WTC11 (cell line): ENCODE data around the gene PEAK1. TPM values are rescaled to one million over a fixed set of nuclear protein-coding genes. Genes with fewer than 3 reads are reported as not detected.

Source experiments
- ATAC-seq: fragments of 200-7000 bp; cut with Tn5 transposase; 2 replicates; pipeline ENCODE4 v1.10.0; 2021; ENCODE audit warnings: mild to moderate bottlenecking, moderate library complexity
- CTCF ChIA-PET: fragments of 300-600 bp; sonication (Branson Sonifier 250); formaldehyde crosslinking; loops from one replicate; lab custom pipeline; 2021; ENCODE audit warnings: antibody characterized with exemption; lab: Charles Lee
- POLR2A ChIA-PET: fragments of 350-600 bp; sonication (Branson Sonifier 250); formaldehyde crosslinking; loops from one replicate; lab custom pipeline; 2021; ENCODE audit warnings: antibody characterized with exemption; lab: Charles Lee
- DNase-seq: peaks from one replicate; pipeline ENCODE4 v3.0.0; 2021; ENCODE audit warnings: low spot score
- H3K27ac Mint-ChIP-seq: 2 replicates; pipeline ENCODE4 v1.8.0; 2021; ENCODE audit warnings: mixed read lengths
- H3K27me3 Mint-ChIP-seq: 2 replicates; pipeline ENCODE4 v1.8.0; 2021; ENCODE audit warnings: low read depth, mild to moderate bottlenecking, moderate library complexity, mixed read lengths
- H3K36me3 Mint-ChIP-seq: 2 replicates; pipeline ENCODE4 v1.8.0; 2021; ENCODE audit warnings: mixed read lengths
- H3K4me1 Mint-ChIP-seq: 2 replicates; pipeline ENCODE4 v1.8.0; 2022; ENCODE audit warnings: mixed read lengths
- H3K4me3 Mint-ChIP-seq: 2 replicates; pipeline ENCODE4 v1.8.0; 2021; ENCODE audit warnings: mild to moderate bottlenecking, moderate library complexity, mixed read lengths
- H3K9me3 Mint-ChIP-seq: 2 replicates; pipeline ENCODE4 v1.8.0; 2021; ENCODE audit warnings: mixed read lengths
- AFF4 ChIP-seq: sonication (generic); formaldehyde crosslinking; IDR thresholded peaks from 2 replicates; pipeline ENCODE4 v1.8.1; 2023; ENCODE audit warnings: mild to moderate bottlenecking, missing genetic modification reagents, borderline replicate concordance
- ATF3 ChIP-seq: sonication (generic); formaldehyde crosslinking; conservative IDR thresholded peaks from 2 replicates; pipeline ENCODE4 v1.8.1; 2022; ENCODE audit warnings: mild to moderate bottlenecking, missing genetic modification reagents
- CDX4 ChIP-seq: fragments of 250-450 bp; sonication (Bioruptor Pico); IDR thresholded peaks from 2 replicates; pipeline ENCODE4 v1.9.0; 2021; ENCODE audit warnings: moderate library complexity, mild to moderate bottlenecking, inconsistent platforms, borderline replicate concordance
- CREB1 ChIP-seq: sonication (generic); formaldehyde crosslinking; IDR thresholded peaks from 2 replicates; pipeline ENCODE4 v1.8.0; 2023; ENCODE audit warnings: mild to moderate bottlenecking, missing genetic modification reagents
- EMX1 ChIP-seq: fragments of 250-450 bp; sonication (Bioruptor Pico); IDR thresholded peaks from 2 replicates; pipeline ENCODE4 v1.8.0; 2021; ENCODE audit warnings: mild to moderate bottlenecking
- ESRRA ChIP-seq: sonication (generic); formaldehyde crosslinking; IDR thresholded peaks from 2 replicates; pipeline ENCODE4 v1.8.1; 2022; ENCODE audit warnings: mild to moderate bottlenecking, missing genetic modification reagents, borderline replicate concordance
- ETV6 ChIP-seq: sonication (generic); formaldehyde crosslinking; IDR thresholded peaks from 2 replicates; pipeline ENCODE4 v1.8.1; 2022; ENCODE audit warnings: mild to moderate bottlenecking, missing genetic modification reagents
- GRHL2 ChIP-seq: fragments of 250-450 bp; sonication (Bioruptor Pico); IDR thresholded peaks from 2 replicates; pipeline ENCODE4 v1.8.0; 2022; ENCODE audit warnings: mild to moderate bottlenecking, moderate library complexity; ENCODE audit not compliant: insufficient replicate concordance, severe bottlenecking
- HMGXB4 ChIP-seq: sonication (generic); formaldehyde crosslinking; IDR thresholded peaks from 2 replicates; pipeline ENCODE4 v1.8.1; 2023; ENCODE audit warnings: mild to moderate bottlenecking, moderate library complexity, missing genetic modification reagents
- MXD4 ChIP-seq: fragments of 250-450 bp; sonication (Bioruptor Pico); IDR thresholded peaks from 2 replicates; pipeline ENCODE4 v1.8.0; 2021; ENCODE audit warnings: mild to moderate bottlenecking, moderate library complexity, borderline replicate concordance
- NFYB ChIP-seq: sonication (generic); formaldehyde crosslinking; conservative IDR thresholded peaks from 2 replicates; pipeline ENCODE4 v1.8.0; 2022; ENCODE audit warnings: low read depth, missing genetic modification reagents
- PRDM15 ChIP-seq: sonication (generic); formaldehyde crosslinking; IDR thresholded peaks from 2 replicates; pipeline ENCODE4 v1.8.0; 2022; ENCODE audit warnings: missing genetic modification reagents
- PRRX2 ChIP-seq: fragments of 250-450 bp; sonication (Bioruptor Pico); IDR thresholded peaks from 2 replicates; pipeline ENCODE4 v1.8.0; 2021; ENCODE audit warnings: mild to moderate bottlenecking
- RELA ChIP-seq: sonication (generic); formaldehyde crosslinking; IDR thresholded peaks from 2 replicates; pipeline ENCODE4 v1.8.1; 2022; ENCODE audit warnings: missing genetic modification reagents, mild to moderate bottlenecking, borderline replicate concordance
- SMAD3 ChIP-seq: sonication (generic); formaldehyde crosslinking; IDR thresholded peaks from 2 replicates; pipeline ENCODE4 v1.8.0; 2022; ENCODE audit warnings: missing genetic modification reagents, mild to moderate bottlenecking, borderline replicate concordance
- SMAD4 ChIP-seq: sonication (generic); formaldehyde crosslinking; IDR thresholded peaks from 2 replicates; pipeline ENCODE4 v1.8.0; 2022; ENCODE audit warnings: mild to moderate bottlenecking, missing genetic modification reagents
- SOX15 ChIP-seq: fragments of 250-450 bp; sonication (Bioruptor Pico); IDR thresholded peaks from 2 replicates; pipeline ENCODE4 v1.9.0; 2021; ENCODE audit warnings: mild to moderate bottlenecking
- TCF7 ChIP-seq: sonication (generic); formaldehyde crosslinking; IDR thresholded peaks from 2 replicates; pipeline ENCODE4 v1.8.0; 2022; ENCODE audit warnings: mild to moderate bottlenecking, low read depth, missing genetic modification reagents, moderate library complexity
- USF1 ChIP-seq: sonication (generic); formaldehyde crosslinking; IDR thresholded peaks from 2 replicates; pipeline ENCODE4 v1.8.0; 2022; ENCODE audit warnings: mild to moderate bottlenecking, missing genetic modification reagents
- ZBTB21 ChIP-seq: sonication (generic); formaldehyde crosslinking; IDR thresholded peaks from 2 replicates; pipeline ENCODE4 v1.8.1; 2023; ENCODE audit warnings: mild to moderate bottlenecking, missing genetic modification reagents, borderline replicate concordance
- ZNF263 ChIP-seq: sonication (generic); formaldehyde crosslinking; IDR thresholded peaks from 2 replicates; pipeline ENCODE4 v1.8.1; 2022; ENCODE audit warnings: low read depth, mild to moderate bottlenecking, moderate library complexity, missing genetic modification reagents
- ZNF416 ChIP-seq: fragments of 250-450 bp; sonication (Bioruptor Pico); IDR thresholded peaks from 2 replicates; pipeline ENCODE4 v1.9.0; 2021; ENCODE audit warnings: mild to moderate bottlenecking, inconsistent platforms
- ZNF423 ChIP-seq: fragments of 250-450 bp; sonication (Bioruptor Pico); IDR thresholded peaks from 2 replicates; pipeline ENCODE4 v2.1.2; 2022; ENCODE audit warnings: mild to moderate bottlenecking, moderate library complexity
- ZNF671 ChIP-seq: fragments of 250-450 bp; sonication (Bioruptor Pico); IDR thresholded peaks from 2 replicates; pipeline ENCODE4 v1.8.0; 2021; ENCODE audit warnings: mild to moderate bottlenecking
- total RNA-seq: library from RNA; stranded (reverse); gene quantifications from 3 replicates; pipeline ENCODE4 v1.2.3, GENCODE V29; 2021

The PEAK1 gene
- total RNA-seq, 1 experiment from 2014 or later, result 49.0 TPM

- TF ChIP-seq PRDM15 (CRISPR knock-in tag) (no peak), RELA (CRISPR knock-in tag) (no peak)
Measured at GRCh38 chr15:77070180-77070494, 349.8 kb downstream of the PEAK1 start (continued).

GRCh38 chr15:77069521-77070121 is 350.3 kb downstream of the PEAK1 start:
- H3K27me3 Mint-ChIP-seq, result peaks cover 6% of the 10 kb centered on the region
- no peak overlapping the region for H3K27ac Mint-ChIP-seq
- peaks cover 24% of the 10 kb centered on the region for H3K4me1 Mint-ChIP-seq
- H3K36me3 Mint-ChIP-seq, result no peaks in the 10 kb centered on the region; the same call in 1 of the 2 replicates
- ChIA-PET POLR2A (no interaction called here), CTCF (interaction anchor here (1.0 kb wide), 2 partner anchors 9 to 35 kb away, joined by 3 to 4 read pairs; no protein-coding TSS in a partner anchor)
- DNase-seq (no peak), ATAC-seq (no peak)
- TF ChIP-seq TCF7 (CRISPR knock-in tag) (no peak), PRRX2 (CRISPR knock-in tag) (no peak), ZNF263 (CRISPR knock-in tag) (peak; percentile 29; the same call in 1 of the 2 replicates), ZNF416 (CRISPR knock-in tag) (no peak)
- H3K4me3 Mint-ChIP-seq, result peak overlapping the region; percentile 79
- no peaks in the 10 kb centered on the region for H3K9me3 Mint-ChIP-seq

GRCh38 chr15:77068633-77069032 is 351.3 kb downstream of the PEAK1 start:
- Mint-ChIP-seq H3K27me3 (peaks cover 3% of the 10 kb centered on the region), H3K4me3 (no peak overlapping the region), H3K4me1 (peaks cover 34% of the 10 kb centered on the region), H3K36me3 (no peaks in the 10 kb centered on the region; the same call in 1 of the 2 replicates), H3K27ac (no peak overlapping the region), H3K9me3 (no peaks in the 10 kb centered on the region)
- no peak for ATAC-seq
- ChIA-PET CTCF (no interaction called here), POLR2A (no interaction called here)
- DNase-seq, result no peak
- no peak for TF ChIP-seq USF1 (CRISPR knock-in tag)
- no peak for TF ChIP-seq SMAD3 (CRISPR knock-in tag)
- TF ChIP-seq MXD4 (CRISPR knock-in tag), result no peak
- no peak for TF ChIP-seq ESRRA (CRISPR knock-in tag)
- TF ChIP-seq CREB1 (CRISPR knock-in tag), result no peak
- TF ChIP-seq NFYB (CRISPR knock-in tag), result no peak
- no peak for TF ChIP-seq HMGXB4 (CRISPR knock-in tag)
- TF ChIP-seq ETV6 (CRISPR knock-in tag), result no peak
- no peak for TF ChIP-seq AFF4 (CRISPR knock-in tag)
- no peak for TF ChIP-seq ATF3 (CRISPR knock-in tag)
- TF ChIP-seq CDX4 (CRISPR knock-in tag), result no peak
- TF ChIP-seq ZNF423 (CRISPR knock-in tag), result no peak
- no peak for TF ChIP-seq ZNF671 (CRISPR knock-in tag)
- no peak for TF ChIP-seq SOX15 (CRISPR knock-in tag)
- no peak for TF ChIP-seq GRHL2
- TF ChIP-seq ZBTB21 (CRISPR knock-in tag), result no peak
- TF ChIP-seq EMX1 (CRISPR knock-in tag), result no peak
- no peak for TF ChIP-seq SMAD4 (CRISPR knock-in tag)
